H1 (cell line): ENCODE data around the gene TFR2. TPM values are rescaled to one million over a fixed set of nuclear protein-coding genes. Genes with fewer than 3 reads are reported as not detected.

Experiments used
- TAF7 ChIP-seq: optimal IDR thresholded peaks from 2 replicates; pipeline ENCODE3; 2011; ENCODE audit warnings: low read depth, mild to moderate bottlenecking, inconsistent platforms, low read length, moderate library complexity, borderline replicate concordance
- polyA plus RNA-seq, 7 experiments: library from polyadenylated mRNA; depleted of rRNA in 3 of 7; stranded (reverse) in 5 of 7; unstranded in 2 of 7; fragments of >200 nt in 5 of 7; fragments of 200-250 nt in 2 of 7; gene quantifications; 1 replicate in 5 of 7; 2 replicates in 1 of 7; 4 replicates in 1 of 7; pipeline versions ENCODE4 v1.2.1 to v1.2.3, GENCODE V29; 2011 to 2013; ENCODE audit warnings: missing spikeins in 2 of 7, mixed read lengths in 2 of 7
- total RNA-seq: library from RNA; stranded (reverse); fragmentation: NEBNext Ultra II Directional; extraction: Animal tissue kit (Norgen Biotek cat#: 25700); gene quantifications from 2 replicates; pipeline ENCODE4 v1.2.1, GENCODE V29; 2021

TFR2 gene
- total and polyA plus RNA-seq, 2 of the 8 experiments (the other 6 are each of a cell fraction or from before 2014, with no cell fraction given) = 4.6 to 5.7 TPM

- TF ChIP-seq TAF7 = no peak
Measured at GRCh38 chr7:100686201-100686821, 45.0 kb upstream of the TFR2 start (continued).
